Suppressor macrophage treated with lipopolysaccharide for 4 hours (primary cell): ENCODE measurements around the gene MED12L.

ENCODE experiments used
- DNase-seq: peaks from one replicate; pipeline ENCODE4 v3.0.0-alpha.2; 2020

The MED12L gene

GRCh38 chr3:151145713-151146070 is 60.2 kb downstream of the MED12L start:
- DNase-seq, result no peak

GRCh38 chr3:151146071-151146730 is 60.7 kb downstream of the MED12L start:
- peak; percentile 82 for DNase-seq

- no peak for DNase-seq
These were observed 61.2 kb downstream of the MED12L start for GRCh38 chr3:151146731-151147091.

- DNase-seq, result no peak
These were observed 61.8 kb downstream of the MED12L start for GRCh38 chr3:151147299-151147698.

- DNase-seq, result no peak
These were observed 67.1 kb downstream of the MED12L start for GRCh38 chr3:151152455-151153079.

GRCh38 chr3:151154566-151154965 is 69.1 kb downstream of the MED12L start:
- no peak for DNase-seq

- no peak for DNase-seq
These were observed 70.1 kb downstream of the MED12L start for GRCh38 chr3:151155409-151156128.

- peak; percentile 70 for DNase-seq
These were observed 71.3 kb downstream of the MED12L start for GRCh38 chr3:151156618-151157216.

- DNase-seq, result no peak
These were observed 74.3 kb downstream of the MED12L start for GRCh38 chr3:151159806-151160205.

GRCh38 chr3:151165226-151165625 is 79.8 kb downstream of the MED12L start:
- DNase-seq, result no peak

- no peak for DNase-seq
These were observed 80.7 kb downstream of the MED12L start for GRCh38 chr3:151166161-151166560.

GRCh38 chr3:151168269-151169094 is 83.0 kb downstream of the MED12L start:
- DNase-seq, result peak; percentile 79

- peak; percentile 89 for DNase-seq
These were observed 83.9 kb downstream of the MED12L start for GRCh38 chr3:151169262-151169947.

- peak; percentile 94 for DNase-seq
These were observed 84.7 kb downstream of the MED12L start for GRCh38 chr3:151169948-151170679.

- DNase-seq, result peak; percentile 62
These were observed 85.8 kb downstream of the MED12L start for GRCh38 chr3:151171145-151171757.

- DNase-seq, result peak; percentile 25
These were observed 88.9 kb downstream of the MED12L start for GRCh38 chr3:151174351-151174750.

GRCh38 chr3:151175952-151176351 is 90.5 kb downstream of the MED12L start:
- DNase-seq, result no peak

- no peak for DNase-seq
These were observed 92.9 kb downstream of the MED12L start for GRCh38 chr3:151178208-151178845.

- DNase-seq, result no peak
These were observed 97.0 kb downstream of the MED12L start for GRCh38 chr3:151182349-151183079.

- DNase-seq, result peak; percentile 40
These were observed 97.8 kb downstream of the MED12L start for GRCh38 chr3:151183265-151183671.
